Measurements from ENCODE around the gene CYTH4.

GRCh38 chr22:37289156-37289735 lies 6.9 kb downstream of the CYTH4 start:
- TF ChIP-seq POLR2AphosphoS5 (IDR thresholded peaks at IDR 0.05; ENCODE audit: borderline replicate concordance, low read depth, low read length): no peak
- no peak for TF ChIP-seq EZH2 (IDR thresholded peaks at IDR 0.05)
